Measurements from ENCODE around the gene ACTRT1. TPM values are rescaled to one million over a fixed set of nuclear protein-coding genes. Genes with fewer than 3 reads are reported as not detected.

The ACTRT1 gene
- total RNA-seq = not detected in 2 replicates
- polyA plus RNA-seq = not detected in 2 replicates
- polyA plus RNA-seq (2011; cell fraction: cytosol; rRNA removed) = not detected in 2 replicates
- not detected in 2 replicates for polyA plus RNA-seq (2011; cell fraction: nucleus; rRNA removed)
- polyA plus RNA-seq (2012) = not detected in 2 replicates
- not detected in 2 replicates for polyA minus RNA-seq
- not detected for polyA minus RNA-seq (2011; cell fraction: cytosol; rRNA and poly(A)+ RNA removed)
- polyA minus RNA-seq (2011; cell fraction: nucleus; rRNA and poly(A)+ RNA removed) = not detected in 2 replicates
- Bru-seq, nascent RNA = not detected
- not detected for BruChase-seq, experiment 1, labeled RNA remaining after a 6-hour chase
- not detected for BruChase-seq, experiment 2, labeled RNA remaining after a 2-hour chase
- long read RNA-seq = 0 reads

- Histone ChIP-seq H3K4me2 (ENCODE audit: insufficient read depth, low read length) (no peak within 1 kb of the TSS), H3K9me1 (replicated peaks; ENCODE audit: control insufficient read depth, extremely low read depth, insufficient read depth, low read length) (no peaks in the 10 kb centered on the region), H4K20me1 (replicated peaks; ENCODE audit: control insufficient read depth, extremely low read depth, insufficient read depth, low read length) (no peaks in the 10 kb centered on the region), H3K9ac (replicated peaks; ENCODE audit: extremely low read depth, insufficient read depth, low read length) (no peak within 1 kb of the TSS), H2AFZ (ENCODE audit: low read depth, low read length) (no peak within 1 kb of the TSS), H3K4me1 (ENCODE audit: control insufficient read depth, extremely low read depth, insufficient read depth, low read length) (no peaks in the 10 kb centered on the region), H3K27me3 (ENCODE audit: control insufficient read depth in 2 of 2, insufficient read depth in 2 of 2, low read length in 2 of 2) (no peaks in the 10 kb centered on the region), H3K4me3 (replicated peaks in 1 of 3; ENCODE audit: insufficient read depth in 1 of 3, low read depth in 1 of 3, low read length in 3 of 3) (no peak within 1 kb of the TSS), H3K79me2 (ENCODE audit: control insufficient read depth, insufficient read depth, low read length) (no peaks in the 10 kb centered on the region), H3K9me3 (replicated peaks; ENCODE audit: control insufficient read depth, insufficient read depth, low read length) (no peaks in the 10 kb centered on the region), H3K27ac (ENCODE audit: insufficient read depth, low read depth, low read length) (no peak within 1 kb of the TSS), H3K36me3 (ENCODE audit: control insufficient read depth in 2 of 2, extremely low read depth in 1 of 2, insufficient read depth in 2 of 2, low read length in 2 of 2) (no peaks in the 10 kb centered on the region)
- POLR2A ChIA-PET = no interaction called here
- FAIRE-seq = no peak
- TF ChIP-seq JUN (IDR thresholded peaks at IDR 0.05; ENCODE audit: borderline replicate concordance, insufficient read depth, insufficient read length, low read depth) (no peak), GATA2 (IDR thresholded peaks at IDR 0.05; ENCODE audit: insufficient read depth, insufficient read length, low read depth, low read length) (no peak)
- CTCF ChIA-PET = no interaction called here
- intact Hi-C loops (cut with micrococcal nuclease) = no loop called here
- dilution Hi-C loops (cut with MboI; ENCODE audit: extremely low pct_ligation_motif_present, low sequenced_read_pairs) = no loop called here
- no TSS peak for BruUV-seq (replicated peaks)
- DNase-seq (ENCODE audit: low read depth, low spot score) = no peak
Measured at GRCh38 chrX:128052303-128052702, at the start of gene ACTRT1. Gene ACTRT1, minus strand, starts transcription at chrX:128052403. Its CDS starts 197 bp downstream, at chrX:128052206.

GRCh38 chrX:128078545-128078944 is 26.3 kb upstream of the ACTRT1 start:
- Histone ChIP-seq H3K4me1 (ENCODE audit: control insufficient read depth, extremely low read depth, insufficient read depth, low read length) (no peaks in the 10 kb centered on the region), H3K27me3 (ENCODE audit: control insufficient read depth in 2 of 2, insufficient read depth in 2 of 2, low read length in 2 of 2) (no peaks in the 10 kb centered on the region), H3K79me2 (ENCODE audit: control insufficient read depth, insufficient read depth, low read length) (no peaks in the 10 kb centered on the region), H4K20me1 (replicated peaks; ENCODE audit: control insufficient read depth, extremely low read depth, insufficient read depth, low read length) (no peaks in the 10 kb centered on the region), H2AFZ (ENCODE audit: low read depth, low read length) (no peak overlapping the region), H3K9me1 (replicated peaks; ENCODE audit: control insufficient read depth, extremely low read depth, insufficient read depth, low read length) (no peaks in the 10 kb centered on the region), H3K27ac (ENCODE audit: insufficient read depth, low read depth, low read length) (no peak overlapping the region), H3K9ac (replicated peaks; ENCODE audit: extremely low read depth, insufficient read depth, low read length) (no peak overlapping the region), H3K4me3 (replicated peaks in 1 of 3; ENCODE audit: insufficient read depth in 1 of 3, low read depth in 1 of 3, low read length in 3 of 3) (no peak overlapping the region), H3K4me2 (ENCODE audit: insufficient read depth, low read length) (no peak overlapping the region), H3K36me3 (ENCODE audit: control insufficient read depth in 2 of 2, extremely low read depth in 1 of 2, insufficient read depth in 2 of 2, low read length in 2 of 2) (no peaks in the 10 kb centered on the region), H3K9me3 (replicated peaks; ENCODE audit: control insufficient read depth, insufficient read depth, low read length) (no peaks in the 10 kb centered on the region)
- TF ChIP-seq MYC (IDR thresholded peaks at IDR 0.05; ENCODE audit: low read depth, low read length) (no peak), JUN (IDR thresholded peaks at IDR 0.05; ENCODE audit: borderline replicate concordance, insufficient read depth, insufficient read length, low read depth) (no peak), POLR2A (IDR thresholded peaks at IDR 0.05; ENCODE audit: low read depth, low read length) (no peak), MAX (IDR thresholded peaks at IDR 0.05; ENCODE audit: insufficient read depth, insufficient read length) (no peak), GATA2 (IDR thresholded peaks at IDR 0.05; ENCODE audit: insufficient read depth, insufficient read length, low read depth, low read length) (no peak), EZH2 (IDR thresholded peaks at IDR 0.05; ENCODE audit: borderline replicate concordance, low read depth, low read length, severe bottlenecking) (no peak), POLR2AphosphoS5 (IDR thresholded peaks at IDR 0.05; ENCODE audit: insufficient read depth, low read depth, low read length) (no peak), CTCF (IDR thresholded peaks at IDR 0.05; ENCODE audit: extremely low read depth in 1 of 2, insufficient read depth in 1 of 2, low read depth in 1 of 2, low read length in 2 of 2) (no peak), FOS (IDR thresholded peaks at IDR 0.05; ENCODE audit: borderline replicate concordance, insufficient read depth, low read length) (no peak)
- dilution Hi-C loops (cut with MboI; ENCODE audit: extremely low pct_ligation_motif_present, low sequenced_read_pairs) (no loop called here), intact Hi-C loops (cut with micrococcal nuclease) (no loop called here)
- DNase-seq (ENCODE audit: low read depth, low spot score) = no peak
- ChIA-PET CTCF (interaction anchor here (1.0 kb wide), 1 partner anchor 27 kb away, joined by 3 read pairs; no protein-coding TSS in a partner anchor), POLR2A (no interaction called here)
- BruUV-seq (replicated peaks) = no TSS peak
- FAIRE-seq = no peak

Measured in endothelial cell of umbilical vein (primary cell).